HL-60 (cell line): ENCODE data around the gene DAPK3.

ENCODE experiments used
- CTCF ChIP-seq: IDR thresholded peaks from one replicate; pipeline ENCODE4 v1.5.1; 2011; ENCODE audit warnings: low read length, control low read depth, inconsistent platforms; ENCODE audit not compliant: insufficient read depth
- GABPA ChIP-seq: IDR thresholded peaks from 2 replicates; pipeline ENCODE4 v1.6.1; 2012; ENCODE audit warnings: low read depth
- POLR2AphosphoS5 ChIP-seq: IDR thresholded peaks from 2 replicates; pipeline ENCODE4 v1.6.1; 2012; ENCODE audit warnings: low read depth
- REST ChIP-seq: IDR thresholded peaks from 2 replicates; pipeline ENCODE4 v1.6.1; 2012; ENCODE audit warnings: low read depth; ENCODE audit not compliant: insufficient replicate concordance

- TF ChIP-seq CTCF: no peak
- TF ChIP-seq POLR2AphosphoS5: peak; percentile 45; the same call in 1 of the 2 replicates
- TF ChIP-seq REST: peak; percentile 28
- TF ChIP-seq GABPA: no peak
Observed at GRCh38 chr19:4007021-4007835, 36.3 kb upstream of the DAPK3 start, which contains the start of gene PIAS4.
